GM12878 (cell line): ENCODE measurements around the gene MAPK1IP1L. TPM values are rescaled to one million over a fixed set of nuclear protein-coding genes. Genes with fewer than 3 reads are reported as not detected.
A peak's percentile ranks its signal among the peaks of the same experiment; 100 is the strongest.

Experiments
- ATAC-seq: fragments of 200-7000 bp; cut with Tn5 transposase; 3 replicates; pipeline ENCODE4 v1.9.1; 2020; ENCODE audit warnings: mild to moderate bottlenecking, moderate library complexity
- BruUV-seq: library from RNA; stranded (reverse); fragments of 400-500 nt; replicated peaks from 2 replicates; lab custom pipeline; 2021; lab: Mats Ljungman, UMichigan
- CTCF ChIA-PET: fragments of 300-600 bp; sonication (Branson Sonifier 250); formaldehyde crosslinking; extraction: SDS; loops from one replicate; lab custom pipeline; 2021; ENCODE audit warnings: inconsistent platforms; lab: Yijun Ruan, JAX
- POLR2A ChIA-PET: fragments of 350-600 bp; formaldehyde crosslinking; extraction: SDS; loops from one replicate; lab custom pipeline; 2021; ENCODE audit warnings: inconsistent platforms; lab: Charles Lee
- RAD21 ChIA-PET: fragments of 300-600 bp; sonication (Branson Sonifier 250); formaldehyde crosslinking; loops from one replicate; lab custom pipeline; 2023; ENCODE audit warnings: antibody characterized with exemption; ENCODE audit not compliant: unreplicated experiment; lab: Charles Lee
- SMC1A ChIA-PET: fragments of 300-600 bp; sonication (Branson Sonifier 250); formaldehyde crosslinking; loops from one replicate; lab custom pipeline; 2023; ENCODE audit not compliant: unreplicated experiment, uncharacterized antibody; lab: Charles Lee
- DNase-seq: peaks from one replicate; pipeline ENCODE4 v3.0.0-alpha.2; 2011; ENCODE audit warnings: low read depth, low spot score
- FAIRE-seq: peaks from 3 replicates; lab custom pipeline; 2011; peaks lifted over from hg19 to GRCh38; lab: Jason Lieb, UNC
- H2AFZ ChIP-seq: 2 replicates; pipeline ENCODE4 v1.6.0; 2011; ENCODE audit warnings: low read depth, low read length, control low read depth; ENCODE audit not compliant: control insufficient read depth
- H3K27ac ChIP-seq: 2 replicates; pipeline ENCODE4 v1.5.1; 2011; ENCODE audit warnings: control low read depth; ENCODE audit not compliant: control insufficient read depth, insufficient read depth
- H3K27me3 ChIP-seq, 2 experiments: replicated peaks in 1 of 2; 2 replicates each; pipeline versions ENCODE4 v1.6.0 to v1.6.1; 2011; ENCODE audit warnings: low read length in 1 of 2; ENCODE audit not compliant: control insufficient read depth in 2 of 2, insufficient read depth in 2 of 2
- H3K36me3 ChIP-seq, 2 experiments: 2 replicates each; pipeline ENCODE4 v1.5.1; 2011; ENCODE audit warnings: low read length in 1 of 2; ENCODE audit not compliant: control insufficient read depth in 2 of 2, insufficient read depth in 2 of 2
- H3K4me1 ChIP-seq: 2 replicates; pipeline ENCODE4 v1.6.1; 2011; ENCODE audit warnings: mild to moderate bottlenecking, low read length, moderate library complexity, mixed read lengths; ENCODE audit not compliant: control insufficient read depth, insufficient read depth
- H3K4me2 ChIP-seq: 2 replicates; pipeline ENCODE4 v1.6.0; 2011; ENCODE audit warnings: control low read depth; ENCODE audit not compliant: control insufficient read depth, insufficient read depth
- H3K4me3 ChIP-seq: fragments of 200-600 bp; sonication (generic); 2 replicates; pipeline ENCODE4 v1.5.1; 2016
- H3K79me2 ChIP-seq: 2 replicates; pipeline ENCODE4 v1.6.0; 2011; ENCODE audit warnings: low read length; ENCODE audit not compliant: control insufficient read depth, insufficient read depth
- H3K9ac ChIP-seq: 2 replicates; pipeline ENCODE4 v1.8.0; 2011; ENCODE audit warnings: low read length, control low read depth, mixed read lengths; ENCODE audit not compliant: control insufficient read depth, insufficient read depth
- H3K9me3 ChIP-seq: replicated peaks from 3 replicates; pipeline ENCODE4 v1.5.1; 2011; ENCODE audit warnings: mild to moderate bottlenecking, low read length; ENCODE audit not compliant: control insufficient read depth, insufficient read depth
- H4K20me1 ChIP-seq: 2 replicates; pipeline ENCODE4 v1.6.0; 2011; ENCODE audit not compliant: control insufficient read depth, insufficient read depth
- CREB1 ChIP-seq: IDR thresholded peaks from 2 replicates; pipeline ENCODE4 v1.6.1; 2012; ENCODE audit warnings: low read depth, mild to moderate bottlenecking, inconsistent platforms
- CUX1 ChIP-seq: IDR thresholded peaks from 2 replicates; pipeline ENCODE4 v1.6.1; 2012; ENCODE audit warnings: improper control_type of control experiment, low read depth, low read length; ENCODE audit not compliant: insufficient replicate concordance
- EP300 ChIP-seq, 2 experiments: fragments of 150-350 bp in 1 of 2; IDR thresholded peaks; 2 replicates each; pipeline ENCODE4 v1.6.1; 2011 to 2012; ENCODE audit warnings: low read depth in 2 of 2, low read length in 2 of 2, borderline replicate concordance in 1 of 2, improper control_type of control experiment in 1 of 2, inconsistent platforms in 1 of 2; ENCODE audit not compliant: control insufficient read depth in 1 of 2
- IKZF1 ChIP-seq: fragments of 450-650 bp; conservative IDR thresholded peaks from 2 replicates; pipeline ENCODE4 v1.6.1; 2017; ENCODE audit warnings: antibody characterized with exemption, mild to moderate bottlenecking
- LARP7 ChIP-seq: fragments of 450-650 bp; IDR thresholded peaks from 2 replicates; pipeline ENCODE4 v1.6.1; 2017; ENCODE audit warnings: mild to moderate bottlenecking
- PAX8 ChIP-seq: fragments of 450-650 bp; IDR thresholded peaks from 2 replicates; pipeline ENCODE4 v1.6.1; 2017; ENCODE audit warnings: mild to moderate bottlenecking, moderate library complexity
- REST ChIP-seq: IDR thresholded peaks from 2 replicates; pipeline ENCODE4 v1.6.1; 2012; ENCODE audit warnings: mild to moderate bottlenecking, low read depth, low read length
- SREBF2 ChIP-seq: IDR thresholded peaks from 2 replicates; pipeline ENCODE4 v1.6.1; 2012; ENCODE audit warnings: mild to moderate bottlenecking, low read length
- ZNF217 ChIP-seq: fragments of 450-650 bp; IDR thresholded peaks from 2 replicates; pipeline ENCODE4 v1.6.1; 2017; ENCODE audit warnings: antibody characterized with exemption, mild to moderate bottlenecking
- ZSCAN29 ChIP-seq: fragments of 450-650 bp; IDR thresholded peaks from 2 replicates; pipeline ENCODE4 v1.6.1; 2017; ENCODE audit warnings: mild to moderate bottlenecking, moderate library complexity
- WGBS: methylation state at CpG from one replicate; pipeline ENCODE4 v1.1.6; 2016; ENCODE audit warnings: low lambda C conversion rate; ENCODE audit not compliant: insufficient replicate concordance, insufficient coverage; ENCODE audit errors: missing lambda C conversion rate; 5-methylcytosine and 5-hydroxymethylcytosine counted together
- in situ Hi-C: fragments of 300-500 bp; cut with MboI; formaldehyde crosslinking; loops from 9 replicates; pipeline ENCODE4 v1.14.3; 2018; ENCODE audit warnings: mixed read lengths
- intact Hi-C: fragments of 100-400 bp; cut with micrococcal nuclease; formaldehyde crosslinking; loops from one replicate; pipeline ENCODE4 v1.14.2; 2022; ENCODE audit not compliant: unreplicated experiment
- polyA plus RNA-seq, 11 experiments: library from polyadenylated mRNA; depleted of rRNA in 4 of 11; unstranded in 6 of 11; stranded (reverse) in 5 of 11; fragments of >200 nt; fragmentation: Nextera tagmentation in 4 of 11; fragmentation: Illumina TruSeq in 1 of 11; extraction: Ambion mirVana in 4 of 11; extraction: Trizol in 1 of 11; gene quantifications; 1 replicate in 1 of 11; 2 replicates in 10 of 11; pipeline versions ENCODE4 v1.2.1 to v1.2.3, GENCODE V29; 2011 to 2016; ENCODE audit warnings: inconsistent platforms in 2 of 11, missing spikeins in 2 of 11, low read depth in 1 of 11
- total RNA-seq, 4 experiments: library from RNA; depleted of rRNA in 3 of 4; stranded (reverse); fragments of >200 nt in 3 of 4; fragmentation: Illumina TruSeq in 1 of 4; extraction: Trizol in 1 of 4; gene quantifications; 2 replicates each; pipeline versions ENCODE4 v1.2.1 to v1.2.3, GENCODE V29; 2013 to 2021

Gene MAPK1IP1L
- total and polyA plus RNA-seq, 10 of the 15 experiments (the other 5 are each of a cell fraction or from before 2014, with no cell fraction given) = 44.6 to 117 (median 73.0) TPM

GRCh38 chr14:55097881-55098560 is 46.6 kb downstream of the MAPK1IP1L start:
- ATAC-seq = peak; percentile 71
- no peaks in the 10 kb centered on the region for H3K79me2 ChIP-seq
- peaks cover 46% of the 10 kb centered on the region for H3K4me1 ChIP-seq
- H3K4me2 ChIP-seq = peak overlapping the region; percentile 28
- intact Hi-C loops (loop anchor here (1.0 to 2.0 kb wide), 2 partner anchors 23 to 31 kb away; partner anchors contain the start of gene LGALS3), in situ Hi-C loops (no loop called here)
- SMC1A ChIA-PET = interaction anchor here (0.8 to 3.6 kb wide), 19 partner anchors 8 to 93 kb away, joined by 3 to 26 read pairs (median 4); partner anchors contain the start of genes DLGAP5, LGALS3 and MAPK1IP1L
- no TSS peak for BruUV-seq
- H3K4me3 ChIP-seq = no peak overlapping the region
- H3K27me3 ChIP-seq = no peaks in the 10 kb centered on the region
- no peaks in the 10 kb centered on the region for H4K20me1 ChIP-seq
- H3K36me3 ChIP-seq = no peaks in the 10 kb centered on the region
- H3K9ac ChIP-seq = peak overlapping the region; percentile 27; the same call in 1 of the 2 replicates
- CTCF ChIA-PET = interaction anchor here (0.7 to 3.3 kb wide), 11 partner anchors 9 to 195 kb away, joined by 3 to 21 read pairs (median 4); partner anchors contain the start of genes GCH1, LGALS3 and MAPK1IP1L
- peak overlapping the region; percentile 65 for H3K27ac ChIP-seq
- peak overlapping the region; percentile 37 for H2AFZ ChIP-seq
- WGBS = under 1% methylated on average over 5 of the region's 5 CpGs
- peak; percentile 99 for DNase-seq
- RAD21 ChIA-PET = interaction anchor here (0.6 to 2.9 kb wide), 9 partner anchors 8 to 204 kb away, joined by 3 to 30 read pairs (median 4); partner anchors contain the start of gene MAPK1IP1L
- no peaks in the 10 kb centered on the region for H3K9me3 ChIP-seq
- peak; percentile 100 for FAIRE-seq
- POLR2A ChIA-PET = interaction anchor here (1.0 to 2.1 kb wide), 8 partner anchors 10 to 92 kb away, joined by 3 to 16 read pairs (median 4); no protein-coding TSS in a partner anchor
- TF ChIP-seq ZNF217 = 0 out of 2 replicates have a peak, but pooled peaks have one; percentile 67
- no peak for TF ChIP-seq SREBF2
- TF ChIP-seq PAX8 = no peak
- peak; percentile 87 for TF ChIP-seq IKZF1
- peak; percentile 89 to 90 for TF ChIP-seq EP300 (IDR thresholded peaks at IDR 0.05; ENCODE audit: borderline replicate concordance in 1 of 2, control insufficient read depth in 1 of 2, low read depth in 2 of 2, low read length in 2 of 2)
- TF ChIP-seq LARP7 = no peak; the same call in 1 of the 2 replicates
- peak; percentile 42; the same call in 1 of the 2 replicates for TF ChIP-seq CREB1
- no peak for TF ChIP-seq ZSCAN29
- TF ChIP-seq REST = no peak
- TF ChIP-seq CUX1 = no peak
